Left lobe of liver (tissue), 2 donors: ENCODE results near the gene PTPRQ. TPM values are rescaled to one million over a fixed set of nuclear protein-coding genes. Genes with fewer than 3 reads are reported as not detected.

Experiments
- ATAC-seq: fragments of 200-7000 bp; cut with Tn5 transposase; one replicate; pipeline ENCODE4 v1.9.1; 2020; ENCODE audit warnings: mild to moderate bottlenecking, moderate library complexity
- DNase-seq: peaks from one replicate; pipeline ENCODE4 v3.0.0-alpha.2; 2020; ENCODE audit warnings: low spot score
- total RNA-seq: library from RNA; stranded (reverse); gene quantifications from one replicate; pipeline ENCODE4 v1.2.1, GENCODE V29; 2021
- donor health status: DM: no; HTN: no; CAD: no; lungs with moderate emphysema.
- donor health status: DM: no; HTN: yes; CAD: no.

PTPRQ gene
- total RNA-seq, 1 donor from 2014 or later = 0.30 TPM

DNA sequence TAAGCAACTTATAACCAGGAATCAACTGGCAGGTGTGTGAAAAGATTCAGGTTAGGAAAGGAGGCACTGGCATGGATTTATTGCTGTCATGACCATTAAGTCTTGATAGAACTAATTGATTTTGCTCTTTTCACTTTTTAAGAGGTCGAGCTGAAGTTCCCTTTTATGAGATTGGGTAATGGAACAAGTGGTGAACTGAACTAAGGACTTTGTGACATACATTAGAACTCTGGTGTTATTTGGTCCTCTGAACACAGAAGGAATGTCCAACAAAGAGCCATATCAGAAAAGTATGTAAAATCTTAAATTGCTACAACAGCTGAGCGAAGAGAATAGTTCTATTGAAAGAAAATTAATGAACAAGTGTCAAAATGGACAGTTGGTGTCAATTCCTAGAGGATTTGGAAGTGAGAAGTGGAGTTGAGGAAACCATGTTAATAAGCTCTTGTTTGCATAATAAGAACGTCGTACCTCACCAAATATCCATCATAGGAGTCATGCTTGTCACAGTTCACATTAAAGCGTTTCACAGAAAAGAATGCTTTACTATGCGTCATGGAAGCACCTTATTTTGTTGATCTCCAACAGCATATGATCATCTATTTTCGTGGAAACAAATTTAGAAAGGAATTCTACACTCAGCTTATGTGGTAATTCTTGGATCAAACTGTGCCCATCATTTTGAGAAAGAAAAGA, 255.0 kb downstream of the PTPRQ start:
- DNase-seq (no peak), ATAC-seq (no peak)

DNA sequence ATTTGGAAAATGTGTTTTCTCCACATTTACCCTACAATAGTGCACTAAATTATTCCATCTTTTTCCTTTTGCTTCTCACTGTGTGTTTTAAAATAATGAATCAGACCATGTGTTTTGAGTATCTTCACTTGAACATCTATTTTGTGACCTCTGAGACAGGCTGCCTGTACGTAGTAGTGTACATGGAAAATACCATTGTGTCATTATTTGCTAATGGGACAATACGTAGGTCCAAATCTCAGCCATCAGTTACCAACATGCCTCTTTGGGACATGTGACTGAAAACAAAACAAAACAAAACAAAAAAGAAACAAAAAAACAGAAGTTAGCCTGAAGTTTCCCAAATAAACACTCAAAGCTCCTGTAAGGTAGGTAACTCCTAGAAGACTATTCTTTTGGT, 256.3 kb downstream of the PTPRQ start:
- no peak for DNase-seq
- ATAC-seq = no peak

DNA sequence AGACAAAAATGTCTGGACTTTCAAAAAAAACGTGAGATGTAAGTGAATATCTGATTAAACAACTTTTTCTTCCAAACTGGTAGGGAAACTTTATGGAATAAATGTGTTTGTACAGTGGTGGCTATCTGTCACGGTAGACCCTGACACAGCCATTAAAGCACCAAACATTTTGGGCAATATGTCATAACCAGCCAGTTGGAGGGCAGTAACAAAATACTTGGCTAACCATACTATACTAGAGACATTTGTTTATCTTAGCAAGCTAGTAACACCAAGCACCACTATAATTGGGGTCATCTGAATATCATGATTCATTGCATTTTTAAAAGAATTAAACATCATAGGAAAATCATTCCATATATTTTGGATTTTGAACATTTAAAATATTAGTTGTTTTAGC, 257.4 kb downstream of the PTPRQ start:
- ATAC-seq = no peak

DNA sequence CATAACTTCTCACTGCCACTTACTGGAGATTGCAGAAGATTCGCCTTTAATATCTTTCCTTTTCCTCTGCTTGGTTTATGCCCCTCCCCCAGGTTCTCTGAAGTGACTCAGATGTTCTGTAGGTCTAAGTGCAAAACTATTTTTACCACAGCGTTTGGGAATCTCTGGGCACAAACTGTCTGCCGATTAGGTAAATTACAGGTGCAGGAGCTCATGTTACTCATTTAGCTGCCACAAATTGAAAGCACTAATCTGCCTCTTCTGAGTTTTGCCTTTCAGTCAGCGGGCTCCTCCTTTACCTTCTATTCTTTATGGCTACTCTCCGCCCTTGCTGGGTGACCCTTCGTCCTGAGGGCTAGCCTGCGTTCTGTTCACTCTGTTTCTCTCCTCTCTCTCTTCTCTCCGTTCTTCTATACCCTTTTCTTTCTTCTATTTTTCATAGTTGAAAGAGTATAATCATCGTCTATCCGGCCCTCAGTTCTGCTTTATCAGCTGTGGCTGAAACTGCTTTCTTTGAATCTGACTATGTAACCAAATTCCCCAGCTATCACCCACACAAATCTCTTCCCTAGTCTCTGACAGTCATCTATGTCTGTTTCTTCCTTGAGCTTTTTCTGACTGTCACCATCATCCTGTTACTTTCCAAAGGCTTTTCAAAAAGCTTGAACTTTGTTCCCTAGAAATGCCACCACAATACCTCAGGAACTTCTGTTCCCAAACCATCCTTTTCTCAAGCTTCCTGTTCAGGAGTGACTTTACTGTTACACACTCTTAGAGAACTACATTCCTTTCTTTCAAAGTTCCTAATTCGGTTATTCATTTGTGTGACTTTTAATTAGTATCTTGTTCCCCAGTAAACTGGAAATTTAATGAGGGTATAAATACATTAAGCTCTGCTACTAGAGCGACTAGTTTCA, 259.1 kb downstream of the PTPRQ start:
- ATAC-seq = peak; percentile 94
- peak; percentile 57 for DNase-seq

More for the DNA sequence above, 257.4 kb downstream of the PTPRQ start:
- DNase-seq = no peak

DNA sequence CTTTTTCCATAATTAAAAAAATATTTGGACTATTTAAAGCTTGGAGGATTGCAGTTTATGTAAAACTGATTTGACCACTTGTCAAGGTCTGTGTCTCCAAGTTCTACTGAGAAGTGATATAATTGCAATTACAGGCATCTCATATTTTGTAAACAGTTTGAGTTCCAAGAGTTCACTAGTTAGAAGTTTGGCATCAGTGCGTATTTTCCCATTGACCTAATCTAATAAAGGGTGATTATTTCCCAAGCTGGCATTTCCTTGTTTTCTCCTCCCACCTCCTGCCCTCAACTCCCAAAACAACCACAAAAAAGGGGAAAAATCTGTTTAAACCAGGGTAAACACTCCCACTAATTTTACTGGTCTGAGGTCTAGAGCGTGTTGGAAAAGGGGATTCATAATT, 260.4 kb downstream of the PTPRQ start:
- DNase-seq = no peak
- no peak for ATAC-seq

DNA sequence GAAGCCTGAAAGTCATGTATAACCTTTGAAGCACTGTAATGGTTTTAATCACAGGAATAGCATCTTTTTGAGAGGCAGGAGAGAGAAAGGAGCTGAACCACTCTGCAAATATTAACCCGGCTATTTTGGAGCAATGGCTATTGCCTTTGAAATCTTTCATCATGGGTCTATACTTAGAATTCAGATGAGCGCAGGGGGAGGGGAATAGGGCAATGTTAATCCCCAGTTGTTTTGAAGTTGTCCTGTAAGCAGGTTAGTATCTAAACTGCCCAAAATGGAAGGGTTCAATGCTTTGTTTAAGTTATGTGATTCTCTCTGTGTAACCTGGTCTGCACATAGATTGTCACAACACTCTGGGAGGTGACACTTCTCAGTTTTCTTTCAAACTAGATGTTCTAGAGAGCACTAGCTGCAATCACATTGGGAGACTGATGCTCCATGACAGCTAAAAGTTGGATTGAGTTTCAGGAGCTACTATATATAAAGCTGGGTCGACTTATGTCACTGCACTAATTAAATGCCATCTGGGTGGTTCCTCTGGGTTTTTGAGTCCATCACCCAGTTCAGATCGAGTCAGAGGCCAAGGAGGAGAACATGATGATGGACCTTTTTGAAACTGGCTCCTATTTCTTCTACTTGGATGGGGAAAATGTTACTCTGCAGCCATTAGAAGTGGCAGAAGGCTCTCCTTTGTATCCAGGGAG, 263.2 kb downstream of the PTPRQ start, which contains the start of gene MYF6:
Gene MYF6, plus strand, starts transcription at position 509 of the 704 bp plus-strand sequence. Its CDS starts 86 bp downstream, at position 595.
- no peak for ATAC-seq
- DNase-seq = no peak

DNA sequence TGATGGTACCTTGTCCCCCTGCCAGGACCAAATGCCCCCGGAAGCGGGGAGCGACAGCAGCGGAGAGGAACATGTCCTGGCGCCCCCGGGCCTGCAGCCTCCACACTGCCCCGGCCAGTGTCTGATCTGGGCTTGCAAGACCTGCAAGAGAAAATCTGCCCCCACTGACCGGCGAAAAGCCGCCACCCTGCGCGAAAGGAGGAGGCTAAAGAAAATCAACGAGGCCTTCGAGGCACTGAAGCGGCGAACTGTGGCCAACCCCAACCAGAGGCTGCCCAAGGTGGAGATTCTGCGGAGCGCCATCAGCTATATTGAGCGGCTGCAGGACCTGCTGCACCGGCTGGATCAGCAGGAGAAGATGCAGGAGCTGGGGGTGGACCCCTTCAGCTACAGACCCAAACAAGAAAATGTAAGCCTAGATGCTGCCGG, 263.8 kb downstream of the PTPRQ start:
- no peak for DNase-seq
- no peak for ATAC-seq

DNA sequence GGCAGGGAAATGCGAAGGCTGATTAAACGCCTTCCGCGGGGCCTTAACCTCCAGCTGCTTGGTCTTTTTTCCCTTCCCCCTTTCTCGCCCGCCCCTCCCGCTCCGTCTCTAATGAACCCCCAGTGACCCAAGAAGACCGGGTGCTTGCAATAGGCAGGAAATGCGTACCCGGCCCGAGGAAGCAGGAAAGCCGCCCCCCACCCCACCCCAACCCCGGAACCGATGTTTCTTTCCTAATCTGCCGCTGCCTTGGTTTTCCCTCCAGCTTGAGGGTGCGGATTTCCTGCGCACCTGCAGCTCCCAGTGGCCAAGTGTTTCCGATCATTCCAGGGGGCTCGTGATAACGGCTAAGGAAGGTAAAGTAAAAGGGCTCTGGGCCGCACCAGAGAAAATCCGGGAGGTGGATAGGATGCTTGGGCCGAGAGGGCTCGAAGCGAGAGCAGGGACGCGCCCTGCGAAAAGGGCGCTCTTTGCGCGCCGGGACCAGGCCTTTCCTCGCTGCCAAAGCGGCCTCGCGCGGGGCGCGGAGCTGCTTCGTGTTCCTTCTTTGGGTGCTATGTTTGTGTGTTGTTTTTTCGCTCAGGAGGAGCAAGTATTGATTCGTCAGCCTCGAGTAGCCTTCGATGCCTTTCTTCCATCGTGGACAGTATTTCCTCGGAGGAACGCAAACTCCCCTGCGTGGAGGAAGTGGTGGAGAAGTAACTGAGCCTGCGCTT, 264.4 kb downstream of the PTPRQ start:
- DNase-seq (no peak), ATAC-seq (peak; percentile 40)

DNA sequence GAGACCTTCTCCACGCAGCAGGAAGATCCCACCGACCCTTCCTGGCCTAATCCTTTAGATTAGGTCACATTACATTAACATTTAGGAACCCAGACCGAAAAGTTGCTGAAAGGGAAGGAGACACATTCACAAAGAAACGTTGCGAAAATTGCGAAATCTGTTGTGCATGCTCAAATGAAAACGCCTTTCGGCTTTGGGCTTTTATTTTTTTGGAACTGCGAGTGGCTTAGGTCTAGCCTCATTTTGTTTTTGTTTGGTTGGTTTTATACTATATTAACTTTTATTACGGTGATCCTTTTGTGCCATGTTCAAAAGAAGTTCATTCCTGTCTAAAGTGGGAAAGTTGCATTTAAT, 264.9 kb downstream of the PTPRQ start:
- DNase-seq = no peak
- ATAC-seq = no peak

DNA sequence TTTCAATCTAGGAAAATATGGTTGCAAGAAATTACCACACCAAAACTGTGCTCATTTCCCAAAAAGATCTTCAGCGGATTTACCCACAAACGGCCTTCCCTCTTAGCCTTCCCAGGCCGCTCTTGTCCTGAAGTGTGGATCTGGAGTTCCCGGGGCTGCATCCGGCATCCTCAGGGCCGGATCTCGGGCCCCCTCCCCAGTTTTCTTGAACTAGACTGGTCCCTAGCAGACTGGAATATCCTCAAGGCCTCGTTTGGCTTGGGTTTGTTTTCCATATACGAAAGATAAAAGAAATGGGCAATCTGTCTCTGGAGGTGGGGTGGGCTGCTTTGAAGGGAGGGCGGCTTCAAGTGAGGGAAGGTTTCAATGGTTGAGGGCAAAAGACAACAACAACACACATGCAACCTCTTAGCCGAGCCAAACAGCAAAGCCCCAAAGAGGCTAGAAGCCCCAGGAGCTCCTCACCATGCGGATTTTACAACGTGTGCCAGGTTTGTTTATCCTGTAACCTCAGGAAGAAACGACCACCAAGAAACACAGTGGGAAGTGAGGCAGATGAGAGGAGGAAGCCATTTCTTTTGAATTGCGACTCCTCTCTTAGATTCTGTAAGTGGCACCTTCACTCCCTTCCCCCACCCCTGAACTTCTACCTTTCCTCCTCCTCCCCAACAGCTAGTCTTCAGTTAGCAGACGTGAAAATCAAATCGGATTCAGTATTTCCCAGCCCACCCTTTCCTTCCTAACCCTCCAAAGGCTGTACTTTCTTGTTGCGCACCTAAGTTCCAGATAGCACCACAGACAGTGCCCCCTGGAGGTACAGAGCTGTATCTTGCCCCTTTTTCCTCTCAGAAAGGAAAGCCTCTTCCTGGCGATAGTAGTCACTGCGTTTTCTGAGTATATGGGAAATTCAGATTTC, 266.0 kb downstream of the PTPRQ start:
- DNase-seq (no peak), ATAC-seq (peak; percentile 58)

DNA sequence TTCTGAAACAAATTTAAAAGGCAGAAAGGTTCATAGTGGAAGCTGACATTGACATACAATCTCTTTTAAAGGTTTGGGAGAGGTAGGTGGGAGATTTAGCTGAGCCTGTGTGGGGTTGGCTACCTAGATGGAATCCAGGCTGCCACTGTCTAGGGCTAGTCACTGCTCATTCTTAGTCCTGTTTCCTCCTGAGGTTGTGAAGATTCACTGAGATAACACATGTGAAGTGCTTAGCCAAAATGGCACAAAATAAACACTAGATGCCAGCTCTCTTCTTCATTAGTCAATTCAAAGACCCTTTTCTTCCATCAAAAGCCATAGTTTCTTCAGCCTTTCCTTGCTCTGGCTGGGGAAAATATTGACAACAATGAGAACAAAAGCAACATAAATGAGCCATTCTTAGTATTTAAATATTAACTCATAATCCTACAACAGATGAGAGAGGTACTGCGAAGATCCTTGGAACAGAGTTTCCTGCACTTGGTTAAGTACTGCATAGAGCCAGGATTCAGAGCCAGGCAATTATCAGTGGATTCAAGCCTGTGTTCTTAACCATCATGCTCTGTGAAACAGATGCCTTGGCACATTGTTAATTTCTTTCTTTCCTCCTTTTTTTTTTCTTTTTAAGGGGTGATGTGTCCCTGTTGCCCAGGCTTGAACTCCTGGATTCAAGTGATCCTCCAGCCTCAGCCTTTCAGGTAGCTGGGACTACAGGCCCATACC, 266.9 kb downstream of the PTPRQ start:
- DNase-seq (no peak), ATAC-seq (no peak)

DNA sequence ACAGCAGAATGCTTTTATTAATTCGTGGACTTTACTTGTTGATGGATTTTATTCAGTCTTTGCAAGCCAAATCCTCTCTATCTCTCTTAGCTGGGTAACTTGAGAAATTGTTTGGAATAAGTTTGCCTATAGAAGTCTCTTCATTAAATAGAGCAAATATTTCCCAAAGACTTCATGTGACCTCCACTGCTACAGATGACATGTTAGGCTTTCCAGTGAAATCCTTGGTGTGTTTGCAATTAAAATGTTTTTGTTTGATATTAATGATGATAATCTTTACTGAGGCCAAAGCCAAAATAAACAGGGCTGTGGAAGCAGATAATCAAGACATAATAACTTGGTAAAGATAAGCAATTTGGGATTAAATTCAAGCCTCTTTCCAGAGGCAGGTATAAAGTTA, 267.8 kb downstream of the PTPRQ start:
- DNase-seq (no peak), ATAC-seq (no peak)

DNA sequence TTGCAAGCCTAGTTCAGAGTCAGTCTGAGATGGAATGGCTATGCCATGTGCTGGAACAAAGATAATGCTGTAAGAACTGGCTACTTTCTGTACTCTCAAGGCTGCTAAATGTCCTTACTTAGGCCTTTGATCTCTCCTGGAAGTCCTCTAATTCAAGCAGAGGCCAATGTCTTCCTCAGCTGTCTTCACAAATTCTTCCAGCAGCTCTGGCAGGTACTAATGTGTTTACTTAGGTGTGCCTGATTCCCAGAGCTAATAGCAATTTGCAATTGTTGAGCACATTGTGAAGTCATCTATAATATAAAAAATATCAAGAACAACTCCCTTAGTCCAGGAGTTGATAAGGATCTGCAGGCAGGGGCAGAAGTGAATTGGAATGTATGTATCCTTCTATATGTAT, 268.8 kb downstream of the PTPRQ start:
- no peak for ATAC-seq
- no peak for DNase-seq

DNA sequence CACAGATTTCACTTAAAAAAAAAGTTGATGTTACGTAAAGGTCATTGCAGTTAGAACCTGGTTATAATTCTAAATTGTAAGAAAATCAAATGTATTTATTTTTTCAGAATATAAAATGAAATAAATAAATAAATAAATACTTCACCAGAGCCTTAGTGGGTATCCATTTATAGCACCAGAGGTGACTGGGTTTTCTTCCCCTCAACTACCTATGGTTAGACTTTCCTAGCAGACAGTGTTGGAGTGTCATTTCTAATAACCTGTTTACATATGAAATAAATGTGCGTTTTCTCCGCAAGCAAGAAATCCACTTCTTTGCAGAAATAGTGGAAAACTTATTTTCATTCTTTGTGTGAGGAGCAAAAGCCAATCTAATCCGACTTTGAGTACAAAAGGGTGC, 269.4 kb downstream of the PTPRQ start:
- DNase-seq (no peak), ATAC-seq (no peak)

DNA sequence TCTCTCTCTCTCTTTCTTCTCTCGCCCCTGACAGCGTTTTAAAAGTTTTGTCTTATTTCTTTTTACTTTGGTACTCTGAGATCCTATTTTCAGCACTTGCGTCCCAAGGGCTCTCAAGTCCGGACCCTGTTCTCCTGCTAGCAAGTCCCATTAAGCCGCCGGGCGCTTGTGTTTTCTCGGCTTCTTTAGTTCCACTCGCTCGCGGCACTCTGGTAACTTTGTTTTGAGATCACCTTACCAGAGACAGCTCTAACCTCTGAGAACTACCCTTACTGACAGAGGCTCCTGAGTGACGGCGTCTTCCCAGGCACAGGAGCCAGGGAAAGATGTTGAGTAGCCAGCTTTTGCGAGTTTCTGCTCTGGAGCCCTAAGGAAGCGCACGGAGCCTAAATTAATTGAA, 270.0 kb downstream of the PTPRQ start:
- DNase-seq (no peak), ATAC-seq (peak; percentile 56)

DNA sequence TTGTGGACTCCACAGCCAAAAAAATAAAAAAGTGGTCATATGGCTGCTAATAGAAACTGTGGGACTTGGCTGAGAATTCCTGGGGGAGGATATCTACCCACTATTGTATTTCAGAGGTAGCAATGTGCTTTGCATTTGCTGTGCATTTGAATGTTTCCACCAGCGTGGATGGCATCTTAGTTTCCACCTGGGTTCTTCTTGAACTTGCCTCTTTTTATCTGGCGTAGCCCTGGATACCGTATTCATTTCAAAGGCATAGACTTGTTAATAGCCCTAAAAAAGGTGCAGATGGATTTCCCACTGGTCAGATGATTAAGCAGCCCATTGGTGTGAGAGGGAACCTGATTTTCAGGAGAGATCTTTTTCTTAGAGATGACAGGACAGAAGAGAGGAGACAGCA, 270.8 kb downstream of the PTPRQ start:
- DNase-seq (no peak), ATAC-seq (no peak)

DNA sequence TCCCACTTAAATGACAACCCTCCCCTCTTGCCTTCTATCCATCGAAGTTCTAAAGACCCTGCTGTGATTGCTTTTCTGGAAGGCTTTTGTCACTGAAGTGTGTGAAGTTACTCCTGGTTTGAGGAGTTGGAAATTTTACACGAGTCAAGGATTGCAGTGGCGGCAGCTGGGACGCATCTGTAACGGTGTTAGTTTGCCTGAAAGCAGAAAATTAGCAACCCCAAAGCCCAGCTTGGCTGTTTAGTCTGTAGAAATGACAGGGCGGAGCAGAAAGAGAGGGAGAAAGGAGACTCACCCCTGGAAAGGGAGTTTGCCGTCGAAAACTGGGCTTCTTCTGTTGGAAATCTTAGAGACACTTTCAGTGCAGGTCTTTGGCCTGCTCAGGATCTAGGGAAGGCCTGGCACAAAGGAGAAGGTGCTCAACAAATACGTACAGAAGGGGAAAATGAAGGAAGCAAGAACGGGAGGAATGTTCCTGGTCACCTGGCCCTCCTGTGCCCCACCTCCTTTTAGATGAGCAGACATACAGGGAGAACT, 271.7 kb downstream of the PTPRQ start:
- no peak for ATAC-seq
- DNase-seq = no peak

DNA sequence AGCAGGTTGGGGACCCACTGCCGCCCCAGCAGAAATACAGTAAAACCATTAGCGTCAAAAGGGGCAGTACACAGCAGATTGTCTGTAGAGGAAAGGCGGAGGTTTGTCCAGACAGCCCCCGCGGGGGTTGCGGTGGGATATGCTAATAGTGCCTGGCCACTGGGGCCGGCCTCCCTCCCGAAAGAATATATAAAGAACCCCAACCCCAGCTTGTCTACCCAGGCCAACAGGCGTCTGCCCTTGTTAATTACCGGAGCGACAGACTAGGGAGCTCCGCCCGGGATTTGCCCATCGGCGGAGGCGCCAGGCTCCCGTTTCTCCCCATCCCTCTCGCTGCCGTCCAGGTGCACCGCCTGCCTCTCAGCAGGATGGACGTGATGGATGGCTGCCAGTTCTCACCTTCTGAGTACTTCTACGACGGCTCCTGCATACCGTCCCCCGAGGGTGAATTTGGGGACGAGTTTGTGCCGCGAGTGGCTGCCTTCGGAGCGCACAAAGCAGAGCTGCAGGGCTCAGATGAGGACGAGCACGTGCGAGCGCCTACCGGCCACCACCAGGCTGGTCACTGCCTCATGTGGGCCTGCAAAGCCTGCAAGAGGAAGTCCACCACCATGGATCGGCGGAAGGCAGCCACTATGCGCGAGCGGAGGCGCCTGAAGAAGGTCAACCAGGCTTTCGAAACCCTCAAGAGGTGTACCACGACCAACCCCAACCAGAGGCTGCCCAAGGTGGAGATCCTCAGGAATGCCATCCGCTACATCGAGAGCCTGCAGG, 272.8 kb downstream of the PTPRQ start, which contains the start of gene MYF5:
Gene MYF5, plus strand, starts transcription at position 217 of the 774 bp plus-strand sequence. Its CDS starts 152 bp downstream, at position 369.
- DNase-seq = no peak
- ATAC-seq = no peak
